ENCODE data around the gene MED16. TPM values are rescaled to one million over a fixed set of nuclear protein-coding genes. Genes with fewer than 3 reads are reported as not detected.
"Not testable (repeated sequence)": the region's sequence is repeated elsewhere in the genome, so short reads cannot be mapped to it uniquely, and the experiment has no call there.

MED16 gene
- total RNA-seq, 4 donors from 2014 or later: 58.1 to 158 (median 78.4) TPM

DNA sequence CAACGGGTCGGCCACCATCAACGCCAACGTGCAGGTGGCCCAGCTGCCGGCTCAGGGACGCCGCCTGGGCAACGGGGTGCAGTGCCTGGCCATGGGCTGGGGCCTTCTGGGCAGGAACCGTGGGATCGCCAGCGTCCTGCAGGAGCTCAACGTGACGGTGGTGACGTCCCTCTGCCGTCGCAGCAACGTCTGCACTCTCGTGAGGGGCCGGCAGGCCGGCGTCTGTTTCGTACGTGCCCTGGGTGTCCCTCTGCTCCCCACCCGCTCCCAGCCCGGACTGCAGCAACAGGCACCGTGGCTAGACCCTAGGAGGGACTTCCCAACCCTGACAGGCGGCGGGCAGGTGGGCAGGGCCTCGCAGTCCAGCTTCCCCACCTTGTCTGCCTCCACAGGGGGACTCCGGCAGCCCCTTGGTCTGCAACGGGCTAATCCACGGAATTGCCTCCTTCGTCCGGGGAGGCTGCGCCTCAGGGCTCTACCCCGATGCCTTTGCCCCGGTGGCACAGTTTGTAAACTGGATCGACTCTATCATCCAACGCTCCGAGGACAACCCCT lies 37.3 kb downstream of the MED16 start:
- WGBS, 2 donors (ENCODE audit: low coverage in 1 of 2): 84% methylated on average over 32 of the region's 40 CpGs; no CpG with 5 or more reads in 1 of the 2 donors
- DNase-seq: no peak
- H3K4me1 ChIP-seq: peaks cover 0 to 25% (median 18%) of the 10 kb centered on the region in 4 donors
- no peak overlapping the region for H3K4me3 ChIP-seq
- in situ Hi-C loops (cut with MboI; ENCODE audit: low pct_ligation_motif_present in 1 of 4, low pct_unique_long_range_greater_than_20kb in 1 of 4, low sequenced_read_pairs in 3 of 4) (loop anchor here in 3 of 4 donors (5.0 to 25.0 kb wide), 6 partner anchors 67 to 132 kb away; partner anchors contain the start of genes WDR18 (in 2 of the 3) and ARID3A (in 1 of the 3)), intact Hi-C loops (cut with DNase I; ENCODE audit: low total_unique reads) (loop anchor here (5.0 kb wide), 1 partner anchor 127 kb away; the partner anchor contains the start of gene WDR18)
- no peaks in the 10 kb centered on the region for H3K36me3 ChIP-seq
- H3K27me3 ChIP-seq: peaks cover 57% of the 10 kb centered on the region
- no peak overlapping the region for H3K27ac ChIP-seq
- H3K9me3 ChIP-seq: no peaks in the 10 kb centered on the region
- TF ChIP-seq EP300 (IDR thresholded peaks at IDR 0.05; ENCODE audit: low read depth) (no peak), POLR2A (IDR thresholded peaks at IDR 0.05) (no peak), POLR2AphosphoS5 (IDR thresholded peaks at IDR 0.05) (no peak)
- TF ChIP-seq, protein P1, sequence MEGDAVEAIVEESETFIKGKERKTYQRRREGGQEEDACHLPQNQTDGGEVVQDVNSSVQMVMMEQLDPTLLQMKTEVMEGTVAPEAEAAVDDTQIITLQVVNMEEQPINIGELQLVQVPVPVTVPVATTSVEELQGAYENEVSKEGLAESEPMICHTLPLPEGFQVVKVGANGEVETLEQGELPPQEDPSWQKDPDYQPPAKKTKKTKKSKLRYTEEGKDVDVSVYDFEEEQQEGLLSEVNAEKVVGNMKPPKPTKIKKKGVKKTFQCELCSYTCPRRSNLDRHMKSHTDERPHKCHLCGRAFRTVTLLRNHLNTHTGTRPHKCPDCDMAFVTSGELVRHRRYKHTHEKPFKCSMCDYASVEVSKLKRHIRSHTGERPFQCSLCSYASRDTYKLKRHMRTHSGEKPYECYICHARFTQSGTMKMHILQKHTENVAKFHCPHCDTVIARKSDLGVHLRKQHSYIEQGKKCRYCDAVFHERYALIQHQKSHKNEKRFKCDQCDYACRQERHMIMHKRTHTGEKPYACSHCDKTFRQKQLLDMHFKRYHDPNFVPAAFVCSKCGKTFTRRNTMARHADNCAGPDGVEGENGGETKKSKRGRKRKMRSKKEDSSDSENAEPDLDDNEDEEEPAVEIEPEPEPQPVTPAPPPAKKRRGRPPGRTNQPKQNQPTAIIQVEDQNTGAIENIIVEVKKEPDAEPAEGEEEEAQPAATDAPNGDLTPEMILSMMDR (IDR thresholded peaks at IDR 0.05): no peak

GRCh38 chr19:855142-855541 lies 37.8 kb downstream of the MED16 start:
- no peak overlapping the region for H3K4me3 ChIP-seq
- WGBS, 2 donors (ENCODE audit: low coverage in 1 of 2): 85% methylated on average over 12 of the region's 12 CpGs; no CpG with 5 or more reads in 1 of the 2 donors
- H3K36me3 ChIP-seq: no peaks in the 10 kb centered on the region
- intact Hi-C loops (cut with DNase I; ENCODE audit: low total_unique reads): loop anchor here (5.0 kb wide), 1 partner anchor 127 kb away; the partner anchor contains the start of gene WDR18
- H3K9me3 ChIP-seq: no peaks in the 10 kb centered on the region
- in situ Hi-C loops (cut with MboI; ENCODE audit: low pct_ligation_motif_present in 1 of 4, low pct_unique_long_range_greater_than_20kb in 1 of 4, low sequenced_read_pairs in 3 of 4): loop anchor here in 3 of 4 donors (5.0 to 25.0 kb wide), 6 partner anchors 67 to 132 kb away; partner anchors contain the start of genes WDR18 (in 2 of the 3) and ARID3A (in 1 of the 3)
- TF ChIP-seq, protein P1 (IDR thresholded peaks at IDR 0.05): no peak
- no peak for TF ChIP-seq POLR2A (IDR thresholded peaks at IDR 0.05)
- TF ChIP-seq EP300 (IDR thresholded peaks at IDR 0.05; ENCODE audit: low read depth): no peak
- TF ChIP-seq POLR2AphosphoS5 (IDR thresholded peaks at IDR 0.05): no peak
- H3K4me1 ChIP-seq: peaks cover 0 to 21% (median 15%) of the 10 kb centered on the region in 4 donors
- no peak for DNase-seq
- peaks cover 57% of the 10 kb centered on the region for H3K27me3 ChIP-seq
- H3K27ac ChIP-seq: no peak overlapping the region

DNA sequence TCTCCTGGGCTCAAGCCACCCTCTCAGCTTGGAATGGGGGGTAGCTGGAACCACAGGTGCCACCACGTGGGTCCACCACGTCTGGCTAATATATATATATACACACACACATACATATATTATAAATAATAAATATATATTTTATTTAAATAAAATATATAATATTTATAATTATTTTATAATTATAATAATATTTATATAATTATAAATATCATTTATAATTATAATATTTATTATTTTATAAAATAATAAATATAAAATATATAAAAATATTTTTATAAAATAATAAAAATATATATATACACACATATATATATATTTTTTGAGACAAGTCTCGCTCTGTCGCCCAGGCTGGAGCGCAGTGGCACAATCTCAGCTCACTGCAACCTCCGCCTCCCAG lies 38.4 kb downstream of the MED16 start:
- in situ Hi-C loops (cut with MboI; ENCODE audit: low pct_ligation_motif_present in 1 of 4, low pct_unique_long_range_greater_than_20kb in 1 of 4, low sequenced_read_pairs in 3 of 4): loop anchor here in 3 of 4 donors (10.0 to 25.0 kb wide), 5 partner anchors 70 to 133 kb away; partner anchors contain the start of genes WDR18 (in 2 of the 3) and ARID3A (in 1 of the 3)

GRCh38 chr19:853614-854220 lies 39.3 kb downstream of the MED16 start:
- intact Hi-C loops (cut with DNase I; ENCODE audit: low total_unique reads): not testable (repeated sequence)

More for the DNA sequence above, 38.4 kb downstream of the MED16 start:
- Histone ChIP-seq H3K9me3 (no peaks in the 10 kb centered on the region), H3K4me1 (peaks cover 0 to 15% (median 9%) of the 10 kb centered on the region in 4 donors), H3K27me3 (peaks cover 56% of the 10 kb centered on the region), H3K27ac (no peak overlapping the region), H3K4me3 (no peak overlapping the region), H3K36me3 (no peaks in the 10 kb centered on the region)
- TF ChIP-seq POLR2A (IDR thresholded peaks at IDR 0.05) (no peak), EP300 (IDR thresholded peaks at IDR 0.05; ENCODE audit: low read depth) (no peak), POLR2AphosphoS5 (IDR thresholded peaks at IDR 0.05) (no peak)
- TF ChIP-seq, protein P1 (IDR thresholded peaks at IDR 0.05): no peak
- no peak for DNase-seq
- intact Hi-C loops (cut with DNase I; ENCODE audit: low total_unique reads): no loop called here
- WGBS, 2 donors (ENCODE audit: low coverage in 1 of 2): 67 to 69% methylated on average over 6 of the region's 6 CpGs

More at GRCh38 chr19:853614-854220, 39.3 kb downstream of the MED16 start:
- not testable (repeated sequence) for DNase-seq, H3K4me1 ChIP-seq, H3K4me3 ChIP-seq, H3K27ac ChIP-seq, H3K36me3 ChIP-seq, H3K9me3 ChIP-seq
- in situ Hi-C loops (cut with MboI; ENCODE audit: low pct_ligation_motif_present in 1 of 4, low pct_unique_long_range_greater_than_20kb in 1 of 4, low sequenced_read_pairs in 3 of 4): loop anchor here in 3 of 4 donors (10.0 to 25.0 kb wide), 5 partner anchors 71 to 134 kb away; partner anchors contain the start of genes WDR18 (in 2 of the 3) and ARID3A (in 1 of the 3)
- H3K27me3 ChIP-seq: peaks cover 53% of the 10 kb centered on the region
- WGBS, 2 donors (ENCODE audit: low coverage in 1 of 2): 73% methylated on average over 11 of the region's 17 CpGs; no CpG with 5 or more reads in 1 of the 2 donors

Data from transverse colon (tissue), 4 donors.